Stomach (tissue), 4 donors: ENCODE data around the gene IRS2.

Experiments
- CTCF ChIP-seq, 7 experiments: fragments of 450-650 bp in 4 of 7; fragments of 200-600 bp in 3 of 7; sonication (generic) in 3 of 7; IDR thresholded peaks; one replicate each; pipeline ENCODE4 v1.5.1; 2016 to 2019; ENCODE audit warnings: antibody characterized with exemption in 7 of 7, control low read depth in 2 of 7, mild to moderate bottlenecking in 1 of 7
- EP300 ChIP-seq: sonication (generic); formaldehyde crosslinking; IDR thresholded peaks from one replicate; pipeline ENCODE4 v1.6.1; 2017; ENCODE audit warnings: antibody characterized with exemption
- POLR2AphosphoS5 ChIP-seq, 3 donors: sonication (generic); formaldehyde crosslinking; IDR thresholded peaks; one replicate each; pipeline ENCODE4 v1.6.1; 2016; ENCODE audit warnings: antibody characterized with exemption in 3 of 3

GRCh38 chr13:109703250-109703649 lies 83.1 kb downstream of the IRS2 start:
- no peak for TF ChIP-seq CTCF (IDR thresholded peaks at IDR 0.05)
- TF ChIP-seq POLR2AphosphoS5 (IDR thresholded peaks at IDR 0.05) = no peak
- TF ChIP-seq EP300 = no peak
